Nephron (organoid): ENCODE results near the gene FAM163A.

Experiments used
- H3K27ac Mint-ChIP-seq, 3 experiments: 2 replicates each; pipeline ENCODE4 v1.8.0; 2020; ENCODE audit warnings: mixed read lengths in 3 of 3, mild to moderate bottlenecking in 2 of 3, moderate library complexity in 1 of 3
- H3K27me3 Mint-ChIP-seq: 2 replicates; pipeline ENCODE4 v1.8.0; 2021; ENCODE audit warnings: low read depth, mild to moderate bottlenecking, moderate library complexity, mixed read lengths
- H3K36me3 Mint-ChIP-seq: 2 replicates; pipeline ENCODE4 v1.8.0; 2020; ENCODE audit warnings: low read depth, mixed read lengths
- H3K4me1 Mint-ChIP-seq: 2 replicates; pipeline ENCODE4 v1.8.0; 2020; ENCODE audit warnings: mixed read lengths
- H3K4me3 Mint-ChIP-seq, 3 experiments: 2 replicates each; pipeline ENCODE4 v1.8.0; 2020; ENCODE audit warnings: mild to moderate bottlenecking in 3 of 3, mixed read lengths in 3 of 3, moderate library complexity in 2 of 3
- H3K9me3 Mint-ChIP-seq: 2 replicates; pipeline ENCODE4 v1.8.0; 2020; ENCODE audit warnings: mixed read lengths
- TF ChIP-seq, protein P1 (sequence below), 3 experiments: fragments of 200-600 bp; sonication (generic); IDR thresholded peaks; one replicate each; pipeline ENCODE4 v1.5.0; 2021; ENCODE audit warnings: antibody characterized with exemption in 3 of 3; ENCODE audit not compliant: unreplicated experiment in 3 of 3

The FAM163A gene

GRCh38 chr1:179860652-179861051 lies 117.6 kb downstream of the FAM163A start:
- no peaks in the 10 kb centered on the region for H3K27me3 Mint-ChIP-seq
- no peak overlapping the region for H3K27ac Mint-ChIP-seq
- H3K9me3 Mint-ChIP-seq: no peaks in the 10 kb centered on the region
- no peak overlapping the region for H3K4me3 Mint-ChIP-seq
- TF ChIP-seq, protein P1, sequence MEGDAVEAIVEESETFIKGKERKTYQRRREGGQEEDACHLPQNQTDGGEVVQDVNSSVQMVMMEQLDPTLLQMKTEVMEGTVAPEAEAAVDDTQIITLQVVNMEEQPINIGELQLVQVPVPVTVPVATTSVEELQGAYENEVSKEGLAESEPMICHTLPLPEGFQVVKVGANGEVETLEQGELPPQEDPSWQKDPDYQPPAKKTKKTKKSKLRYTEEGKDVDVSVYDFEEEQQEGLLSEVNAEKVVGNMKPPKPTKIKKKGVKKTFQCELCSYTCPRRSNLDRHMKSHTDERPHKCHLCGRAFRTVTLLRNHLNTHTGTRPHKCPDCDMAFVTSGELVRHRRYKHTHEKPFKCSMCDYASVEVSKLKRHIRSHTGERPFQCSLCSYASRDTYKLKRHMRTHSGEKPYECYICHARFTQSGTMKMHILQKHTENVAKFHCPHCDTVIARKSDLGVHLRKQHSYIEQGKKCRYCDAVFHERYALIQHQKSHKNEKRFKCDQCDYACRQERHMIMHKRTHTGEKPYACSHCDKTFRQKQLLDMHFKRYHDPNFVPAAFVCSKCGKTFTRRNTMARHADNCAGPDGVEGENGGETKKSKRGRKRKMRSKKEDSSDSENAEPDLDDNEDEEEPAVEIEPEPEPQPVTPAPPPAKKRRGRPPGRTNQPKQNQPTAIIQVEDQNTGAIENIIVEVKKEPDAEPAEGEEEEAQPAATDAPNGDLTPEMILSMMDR (IDR thresholded peaks at IDR 0.05; ENCODE audit: unreplicated experiment in 3 of 3): no peak
- H3K36me3 Mint-ChIP-seq: peaks cover 63% of the 10 kb centered on the region
- H3K4me1 Mint-ChIP-seq: no peaks in the 10 kb centered on the region

DNA sequence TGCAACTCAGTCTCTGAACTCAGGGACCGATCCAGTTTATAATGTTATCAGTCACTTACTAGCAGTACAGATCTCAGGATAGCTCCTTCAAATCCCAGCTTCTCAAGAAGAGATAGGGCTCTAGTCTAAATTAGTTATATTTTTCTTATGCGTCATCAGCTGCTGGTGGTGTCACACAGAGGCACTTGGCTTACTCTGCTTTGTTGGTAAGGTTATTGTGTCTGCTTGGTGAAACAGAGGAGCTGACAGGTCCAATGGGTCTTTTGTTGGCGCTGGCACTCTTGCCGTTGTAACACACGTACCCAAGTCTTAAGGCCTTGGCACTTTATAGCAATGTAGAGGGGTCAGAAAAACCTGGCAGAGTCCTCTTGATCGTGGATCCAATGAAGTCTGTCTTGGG lies 122.3 kb downstream of the FAM163A start:
- no peaks in the 10 kb centered on the region for H3K9me3 Mint-ChIP-seq
- H3K36me3 Mint-ChIP-seq: peaks cover 64% of the 10 kb centered on the region
- peaks cover 4% of the 10 kb centered on the region for H3K4me1 Mint-ChIP-seq
- H3K4me3 Mint-ChIP-seq: no peak overlapping the region
- no peaks in the 10 kb centered on the region for H3K27me3 Mint-ChIP-seq
- no peak overlapping the region for H3K27ac Mint-ChIP-seq
- TF ChIP-seq, protein P1 (IDR thresholded peaks at IDR 0.05; ENCODE audit: unreplicated experiment in 3 of 3): no peak
